ENCODE results near the gene NELL2. TPM values are rescaled to one million over a fixed set of nuclear protein-coding genes. Genes with fewer than 3 reads are reported as not detected.
A peak's percentile ranks its signal among the peaks of the same experiment; 100 is the strongest.

The NELL2 gene
- total RNA-seq, 1 experiment from 2014 or later, result 32.7 TPM

GRCh38 chr12:44716711-44717110 is 159.4 kb downstream of the NELL2 start:
- H3T11ph ChIP-seq (ENCODE audit: low read length), result no peak overlapping the region
- H3K9me3 Mint-ChIP-seq, result no peaks in the 10 kb centered on the region
- no CpG with 5 or more reads among the region's 2 CpGs for WGBS (ENCODE audit: extremely low coverage, insufficient read length, low lambda C conversion rate)
- no peak overlapping the region for H2BK120ac ChIP-seq (ENCODE audit: low read depth, low read length, poor library complexity, severe bottlenecking)
- no peaks in the 10 kb centered on the region for H3K9me3 ChIP-seq (ENCODE audit: control insufficient read depth, low read depth, low read length)
- no peak overlapping the region for H4K8ac ChIP-seq (replicated peaks; ENCODE audit: insufficient read length, low read depth, low read length)
- no peaks in the 10 kb centered on the region for H4K20me1 ChIP-seq (ENCODE audit: control insufficient read depth, insufficient read depth, insufficient read length)
- H2BK5ac ChIP-seq (ENCODE audit: insufficient read length, low read length), result no peak overlapping the region
- H4K91ac ChIP-seq (ENCODE audit: insufficient read length, low read depth, low read length), result no peak overlapping the region
- TF ChIP-seq CTCF (conservative IDR thresholded peaks at IDR 0.05), result no peak
- H3K36me3 Mint-ChIP-seq (ENCODE audit: insufficient read depth in 1 of 3, low read depth in 3 of 3), result no peaks in the 10 kb centered on the region
- no peaks in the 10 kb centered on the region for H3K79me2 ChIP-seq (ENCODE audit: insufficient read depth, low read length)
- no peak overlapping the region for H3K4ac ChIP-seq (ENCODE audit: low read depth, low read length)
- H2AFZ ChIP-seq (ENCODE audit: low read length), result no peak overlapping the region
- no peak overlapping the region for H2AK5ac ChIP-seq (ENCODE audit: insufficient read length, low read length)
- no peak overlapping the region for H3K27ac ChIP-seq (ENCODE audit: insufficient read length, low read depth, low read length)
- H3K9ac ChIP-seq (ENCODE audit: extremely low read depth, insufficient read length, low read length), result no peak overlapping the region
- H3K27ac Mint-ChIP-seq, result 0 out of 7 replicates have a peak overlapping the region, but pooled peaks of 1 of the 3 experiments have one; percentile 32
- no peak overlapping the region for H3K56ac ChIP-seq (ENCODE audit: insufficient read length, low read depth, low read length)
- no peak overlapping the region for H3K4me2 ChIP-seq (ENCODE audit: insufficient read depth, insufficient read length, low read length)
- no peaks in the 10 kb centered on the region for H3K27me3 Mint-ChIP-seq (ENCODE audit: low read depth)
- no peak overlapping the region for H3K4me3 Mint-ChIP-seq
- no peak overlapping the region for H4K5ac ChIP-seq (ENCODE audit: insufficient read length, low read depth, low read length)
- no peak overlapping the region for H2BK20ac ChIP-seq (ENCODE audit: low read depth, low read length, poor library complexity, severe bottlenecking)
- peaks cover 9 to 20% of the 10 kb centered on the region in 2 experiments; a peak in 3 of 4 replicates for H3K4me1 Mint-ChIP-seq
- no peak overlapping the region for H3K14ac ChIP-seq (ENCODE audit: insufficient read depth, low read length)
- no peak overlapping the region for H2BK15ac ChIP-seq (ENCODE audit: low read depth, low read length)
- H3K4me1 ChIP-seq (ENCODE audit: insufficient read depth, low read length), result no peaks in the 10 kb centered on the region; the same call in 1 of the 2 replicates
- DNase-seq, result no peak
- no peak overlapping the region for H3K23ac ChIP-seq (ENCODE audit: insufficient read length, low read depth, low read length)
- no peaks in the 10 kb centered on the region for H3K79me1 ChIP-seq (ENCODE audit: insufficient read depth, low read depth, low read length, poor library complexity, severe bottlenecking)
- no peak overlapping the region for H3K18ac ChIP-seq (ENCODE audit: insufficient read length, low read depth, low read length)
- no peaks in the 10 kb centered on the region for H3K27me3 ChIP-seq (ENCODE audit: insufficient read depth, low read length)
- no peak overlapping the region for H2BK12ac ChIP-seq (ENCODE audit: insufficient read length, low read depth, low read length)
- no peaks in the 10 kb centered on the region for H3K23me2 ChIP-seq (ENCODE audit: insufficient read length, low read depth, low read length, poor library complexity, severe bottlenecking)

Data from H9 (cell line).